ENCODE data around the gene PPIL1. TPM values are rescaled to one million over a fixed set of nuclear protein-coding genes. Genes with fewer than 3 reads are reported as not detected.

The PPIL1 gene
- polyA plus RNA-seq (2011; rRNA removed) (58.7 and 60.0 TPM in 2 replicates), polyA plus RNA-seq (2017; fragmentation: RNase III; extraction: RNeasy Plus Mini Kit Qiagen cat#74134 plus additional on column Dnase treatment) (42.6 to 47.5 TPM (median 45.3 TPM) in 3 replicates), polyA minus RNA-seq (2011; rRNA and poly(A)+ RNA removed) (41.2 and 43.9 TPM in 2 replicates)
- 31.7 and 38.8 TPM in 2 replicates for polyA plus RNA-seq (2012; cell fraction: cytosol; rRNA removed)
- polyA plus RNA-seq (2012; cell fraction: nucleus; rRNA removed), result 11.3 and 12.7 TPM in 2 replicates

DNA sequence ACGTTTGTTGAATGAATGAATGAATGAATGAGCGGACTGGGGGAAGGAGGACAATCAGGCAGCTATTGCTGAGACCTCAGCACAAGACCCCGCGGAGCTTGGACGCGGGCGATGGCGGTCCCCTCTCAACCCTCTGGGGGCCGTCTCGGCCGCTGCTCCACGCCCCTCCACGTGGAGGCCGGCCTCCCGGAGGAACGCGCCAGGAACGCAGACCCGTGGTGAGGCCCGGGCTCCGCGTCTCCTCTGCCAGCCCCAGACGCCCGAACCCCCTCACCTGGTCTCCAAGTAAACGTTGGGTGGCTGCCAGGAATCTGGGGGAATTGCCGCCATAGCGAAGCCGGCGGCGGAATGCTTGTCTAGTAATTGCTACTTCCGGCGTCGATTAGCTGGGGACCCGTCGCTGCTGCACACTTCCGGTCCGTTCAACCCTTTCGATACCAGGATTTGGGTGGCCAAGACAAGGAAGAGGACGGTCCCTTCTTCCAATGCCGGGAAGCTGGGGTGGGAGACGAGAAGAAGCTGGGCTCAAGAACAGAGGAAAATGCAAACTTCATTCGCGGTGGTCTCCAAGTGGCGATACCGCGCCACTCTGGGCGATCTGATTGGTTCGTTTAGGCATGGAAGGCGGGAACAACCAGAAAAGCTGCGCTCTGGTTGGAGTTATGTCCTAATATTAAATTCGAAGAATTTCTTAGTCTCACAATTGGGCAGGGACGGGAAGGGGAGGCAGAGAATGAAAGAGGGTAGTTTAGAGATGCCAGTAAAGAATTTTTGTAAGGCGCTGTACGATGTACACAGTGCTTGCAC lies at the start of gene PPIL1:
PPIL1 (minus strand) TSS at position 361 of the 807 bp plus-strand sequence; CDS start at position 330, 31 bp downstream.
- Histone ChIP-seq H3K27ac (peak within 1 kb of the TSS; percentile 88 to 98), H3K4me3 (peak within 1 kb of the TSS; percentile 65), H3K4me1 (peaks cover 9% of the 10 kb centered on the region; the same call in 2 of the 3 replicates), H3K9me3 (no peaks in the 10 kb centered on the region), H3K4me2 (peak within 1 kb of the TSS; percentile 94)
- ATAC-seq, result peak; percentile 97
- DNase-seq (ENCODE audit: low read depth in 1 of 2, low spot score in 1 of 2), result peak; percentile 88 to 91
- ChIA-PET CTCF (interaction anchor here (0.9 to 4.1 kb wide), 7 partner anchors 10 to 185 kb away, joined by 3 to 34 read pairs (median 4); partner anchors contain the start of gene C6orf89), POLR2A (interaction anchor here (0.9 to 1.8 kb wide), 6 partner anchors 11 to 143 kb away, joined by 3 to 12 read pairs (median 4); partner anchors contain the start of genes C6orf89 and MTCH1)
- TF ChIP-seq, protein P1, sequence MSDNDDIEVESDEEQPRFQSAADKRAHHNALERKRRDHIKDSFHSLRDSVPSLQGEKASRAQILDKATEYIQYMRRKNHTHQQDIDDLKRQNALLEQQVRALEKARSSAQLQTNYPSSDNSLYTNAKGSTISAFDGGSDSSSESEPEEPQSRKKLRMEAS (IDR thresholded peaks at IDR 0.05), result peak; percentile 95
- no peak for TF ChIP-seq ESRRA (IDR thresholded peaks at IDR 0.05; ENCODE audit: borderline replicate concordance, low read length)
- peak; percentile 4; the same call in 1 of the 2 replicates for TF ChIP-seq POLR2A (IDR thresholded peaks at IDR 0.05; ENCODE audit: low read length)
- TF ChIP-seq ZSCAN20 (CRISPR knock-in tag; IDR thresholded peaks at IDR 0.05), result no peak
- no peak for TF ChIP-seq CHD2 (IDR thresholded peaks at IDR 0.05; ENCODE audit: low read length, partially characterized antibody)
- peak; percentile 77; the same call in 1 of the 2 replicates for TF ChIP-seq PHF8 (IDR thresholded peaks at IDR 0.05; ENCODE audit: borderline replicate concordance, low read depth)
- peak; percentile 70; the same call in 1 of the 2 replicates for TF ChIP-seq MYC (IDR thresholded peaks at IDR 0.05; ENCODE audit: borderline replicate concordance, low read length)
- no peak for TF ChIP-seq RAD21 (conservative IDR thresholded peaks at IDR 0.05 in 1 of 2, IDR thresholded peaks at IDR 0.05 in 1 of 2)
- no peak for TF ChIP-seq EHF (CRISPR knock-in tag; IDR thresholded peaks at IDR 0.05)
- TF ChIP-seq RFX5 (IDR thresholded peaks at IDR 0.05), result peak; percentile 44; the same call in 1 of the 2 replicates
- 0 out of 2 replicates have a peak, but pooled peaks have one; percentile 49 for TF ChIP-seq HOXB5 (CRISPR knock-in tag; IDR thresholded peaks at IDR 0.05)
- TF ChIP-seq, protein P2, sequence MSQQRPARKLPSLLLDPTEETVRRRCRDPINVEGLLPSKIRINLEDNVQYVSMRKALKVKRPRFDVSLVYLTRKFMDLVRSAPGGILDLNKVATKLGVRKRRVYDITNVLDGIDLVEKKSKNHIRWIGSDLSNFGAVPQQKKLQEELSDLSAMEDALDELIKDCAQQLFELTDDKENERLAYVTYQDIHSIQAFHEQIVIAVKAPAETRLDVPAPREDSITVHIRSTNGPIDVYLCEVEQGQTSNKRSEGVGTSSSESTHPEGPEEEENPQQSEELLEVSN (IDR thresholded peaks at IDR 0.05; ENCODE audit: borderline replicate concordance, low read depth), result 0 out of 2 replicates have a peak, but pooled peaks have one; percentile 21
- TF ChIP-seq, protein P3, sequence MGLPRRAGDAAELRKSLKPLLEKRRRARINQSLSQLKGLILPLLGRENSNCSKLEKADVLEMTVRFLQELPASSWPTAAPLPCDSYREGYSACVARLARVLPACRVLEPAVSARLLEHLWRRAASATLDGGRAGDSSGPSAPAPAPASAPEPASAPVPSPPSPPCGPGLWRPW (IDR thresholded peaks at IDR 0.05), result no peak
- TF ChIP-seq, protein P4, sequence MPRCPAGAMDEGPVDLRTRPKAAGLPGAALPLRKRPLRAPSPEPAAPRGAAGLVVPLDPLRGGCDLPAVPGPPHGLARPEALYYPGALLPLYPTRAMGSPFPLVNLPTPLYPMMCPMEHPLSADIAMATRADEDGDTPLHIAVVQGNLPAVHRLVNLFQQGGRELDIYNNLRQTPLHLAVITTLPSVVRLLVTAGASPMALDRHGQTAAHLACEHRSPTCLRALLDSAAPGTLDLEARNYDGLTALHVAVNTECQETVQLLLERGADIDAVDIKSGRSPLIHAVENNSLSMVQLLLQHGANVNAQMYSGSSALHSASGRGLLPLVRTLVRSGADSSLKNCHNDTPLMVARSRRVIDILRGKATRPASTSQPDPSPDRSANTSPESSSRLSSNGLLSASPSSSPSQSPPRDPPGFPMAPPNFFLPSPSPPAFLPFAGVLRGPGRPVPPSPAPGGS (IDR thresholded peaks at IDR 0.05), result 0 out of 3 replicates have a peak, but pooled peaks have one; percentile 30
- TF ChIP-seq KDM5A (IDR thresholded peaks at IDR 0.05), result 0 out of 2 replicates have a peak, but pooled peaks have one; percentile 18
- TF ChIP-seq JUN (IDR thresholded peaks at IDR 0.05), result peak in 1 of 2 experiments; percentile 79; a peak in 3 of 5 replicates
- TF ChIP-seq CBX8 (IDR thresholded peaks at IDR 0.05), result no peak
- no peak for TF ChIP-seq FOSL2 (IDR thresholded peaks at IDR 0.05)
- TF ChIP-seq FOSL2 (CRISPR knock-in tag; IDR thresholded peaks at IDR 0.05), result peak; percentile 24; the same call in 1 of the 2 replicates
- TF ChIP-seq MAFK (IDR thresholded peaks at IDR 0.05; ENCODE audit: partially characterized antibody), result no peak
- TF ChIP-seq ZFP36 (IDR thresholded peaks at IDR 0.05; ENCODE audit: borderline replicate concordance, partially characterized antibody), result no peak
- 2% methylated on average over 18 of the region's 54 CpGs for WGBS (ENCODE audit: missing lambda C conversion rate)
- no peak for FAIRE-seq

DNA sequence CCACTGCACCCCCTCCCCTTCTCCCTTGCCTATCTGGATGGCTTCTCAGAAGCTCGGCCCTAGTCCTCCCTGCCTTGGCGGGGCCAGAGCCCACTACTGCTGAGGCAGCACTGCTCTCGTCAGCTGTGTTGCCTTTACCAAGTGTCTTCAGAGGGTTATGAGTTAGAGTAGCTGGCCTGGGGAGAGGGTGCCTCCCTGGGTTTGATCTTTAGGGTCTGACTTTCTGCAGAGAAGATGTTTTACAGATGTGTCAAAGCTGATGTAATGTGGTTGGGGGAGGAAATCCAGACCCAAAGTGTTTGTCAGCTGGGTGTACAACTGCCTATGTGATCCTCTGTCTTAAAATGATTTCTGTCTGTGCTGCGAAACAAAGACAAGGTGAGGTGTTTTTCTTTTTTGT lies 49.5 kb upstream of the PPIL1 start:
- POLR2A ChIA-PET, result no interaction called here
- DNase-seq (ENCODE audit: low read depth in 1 of 2, low spot score in 1 of 2) (no peak), ATAC-seq (no peak), FAIRE-seq (no peak)
- 90% methylated on average over 1 of the region's 4 CpGs for WGBS (ENCODE audit: missing lambda C conversion rate)
- H3K27ac ChIP-seq, result no peak overlapping the region
- no peak overlapping the region for H3K4me2 ChIP-seq
- H3K4me3 ChIP-seq, result no peak overlapping the region
- no peaks in the 10 kb centered on the region for H3K9me3 ChIP-seq
- CTCF ChIA-PET, result interaction anchor here (0.7 to 2.0 kb wide), 3 partner anchors 10 to 165 kb away, joined by 3 to 7 read pairs (median 3); no protein-coding TSS in a partner anchor
- peaks cover 9% of the 10 kb centered on the region; the same call in 2 of the 3 replicates for H3K4me1 ChIP-seq
- TF ChIP-seq JUNB (IDR thresholded peaks at IDR 0.05) (no peak), NR3C1 (IDR thresholded peaks at IDR 0.05) (no peak), RARB (CRISPR knock-in tag; IDR thresholded peaks at IDR 0.05) (no peak), CHD2 (IDR thresholded peaks at IDR 0.05; ENCODE audit: low read length, partially characterized antibody) (no peak), EHF (CRISPR knock-in tag; IDR thresholded peaks at IDR 0.05) (no peak), NPAS2 (CRISPR knock-in tag; IDR thresholded peaks at IDR 0.05; ENCODE audit: borderline replicate concordance) (no peak), CEBPB (IDR thresholded peaks at IDR 0.05) (no peak), CBX2 (IDR thresholded peaks at IDR 0.05; ENCODE audit: borderline replicate concordance, low read depth) (no peak), ZSCAN20 (CRISPR knock-in tag; IDR thresholded peaks at IDR 0.05) (no peak), MYC (IDR thresholded peaks at IDR 0.05; ENCODE audit: borderline replicate concordance, low read length) (no peak), MAFK (IDR thresholded peaks at IDR 0.05; ENCODE audit: partially characterized antibody) (no peak)
- TF ChIP-seq, protein P5, sequence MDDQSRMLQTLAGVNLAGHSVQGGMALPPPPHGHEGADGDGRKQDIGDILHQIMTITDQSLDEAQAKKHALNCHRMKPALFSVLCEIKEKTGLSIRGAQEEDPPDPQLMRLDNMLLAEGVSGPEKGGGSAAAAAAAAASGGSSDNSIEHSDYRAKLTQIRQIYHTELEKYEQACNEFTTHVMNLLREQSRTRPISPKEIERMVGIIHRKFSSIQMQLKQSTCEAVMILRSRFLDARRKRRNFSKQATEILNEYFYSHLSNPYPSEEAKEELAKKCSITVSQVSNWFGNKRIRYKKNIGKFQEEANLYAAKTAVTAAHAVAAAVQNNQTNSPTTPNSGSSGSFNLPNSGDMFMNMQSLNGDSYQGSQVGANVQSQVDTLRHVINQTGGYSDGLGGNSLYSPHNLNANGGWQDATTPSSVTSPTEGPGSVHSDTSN (IDR thresholded peaks at IDR 0.05), result no peak
- TF ChIP-seq, protein P2 (IDR thresholded peaks at IDR 0.05; ENCODE audit: borderline replicate concordance, low read depth), result no peak
- TF ChIP-seq, protein P6, sequence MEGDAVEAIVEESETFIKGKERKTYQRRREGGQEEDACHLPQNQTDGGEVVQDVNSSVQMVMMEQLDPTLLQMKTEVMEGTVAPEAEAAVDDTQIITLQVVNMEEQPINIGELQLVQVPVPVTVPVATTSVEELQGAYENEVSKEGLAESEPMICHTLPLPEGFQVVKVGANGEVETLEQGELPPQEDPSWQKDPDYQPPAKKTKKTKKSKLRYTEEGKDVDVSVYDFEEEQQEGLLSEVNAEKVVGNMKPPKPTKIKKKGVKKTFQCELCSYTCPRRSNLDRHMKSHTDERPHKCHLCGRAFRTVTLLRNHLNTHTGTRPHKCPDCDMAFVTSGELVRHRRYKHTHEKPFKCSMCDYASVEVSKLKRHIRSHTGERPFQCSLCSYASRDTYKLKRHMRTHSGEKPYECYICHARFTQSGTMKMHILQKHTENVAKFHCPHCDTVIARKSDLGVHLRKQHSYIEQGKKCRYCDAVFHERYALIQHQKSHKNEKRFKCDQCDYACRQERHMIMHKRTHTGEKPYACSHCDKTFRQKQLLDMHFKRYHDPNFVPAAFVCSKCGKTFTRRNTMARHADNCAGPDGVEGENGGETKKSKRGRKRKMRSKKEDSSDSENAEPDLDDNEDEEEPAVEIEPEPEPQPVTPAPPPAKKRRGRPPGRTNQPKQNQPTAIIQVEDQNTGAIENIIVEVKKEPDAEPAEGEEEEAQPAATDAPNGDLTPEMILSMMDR (IDR thresholded peaks at IDR 0.05), result no peak

All from A549 (cell line).